SK-N-MC (cell line): Measurements from ENCODE around the gene WASF3.

Experiments
- DNase-seq: peaks from one replicate; pipeline ENCODE4 v3.0.0-alpha.2; 2011; ENCODE audit warnings: low read depth, low spot score
- H3K27ac ChIP-seq: fragments of 200-600 bp; sonication (generic); 2 replicates; pipeline ENCODE4 v1.5.1; 2016; ENCODE audit warnings: mixed run types
- H3K36me3 ChIP-seq: fragments of 200-600 bp; sonication (generic); 2 replicates; pipeline ENCODE4 v1.6.1; 2017; ENCODE audit warnings: antibody characterized with exemption, low read length, mixed read lengths; ENCODE audit not compliant: insufficient read depth
- H3K4me3 ChIP-seq: fragments of 200-600 bp; sonication (generic); 2 replicates; pipeline ENCODE4 v1.5.1; 2016
- H3K9ac ChIP-seq: fragments of 200-600 bp; sonication (generic); 2 replicates; pipeline ENCODE4 v1.8.0; 2017; ENCODE audit warnings: mixed run types, mixed read lengths; ENCODE audit not compliant: insufficient read length
- H3K9me3 ChIP-seq: fragments of 200-600 bp; sonication (generic); 2 replicates; pipeline ENCODE4 v1.6.1; 2017; ENCODE audit warnings: low read depth, mild to moderate bottlenecking, antibody characterized with exemption, low read length, moderate library complexity, mixed read lengths
- EZH2 ChIP-seq: fragments of 200-600 bp; sonication (generic); IDR thresholded peaks from one replicate; pipeline ENCODE4 v1.6.1; 2017; ENCODE audit warnings: antibody characterized with exemption
- FOXP2 ChIP-seq: optimal IDR thresholded peaks from 2 replicates; pipeline ENCODE3; 2011; ENCODE audit warnings: mild to moderate bottlenecking, moderate library complexity; ENCODE audit not compliant: insufficient read depth; ENCODE audit errors: extremely low read length, control extremely low read depth
- POLR2AphosphoS5 ChIP-seq: IDR thresholded peaks from 2 replicates; pipeline ENCODE4 v1.6.1; 2012; ENCODE audit warnings: mild to moderate bottlenecking, low read depth, low read length, borderline replicate concordance

The WASF3 gene

GRCh38 chr13:26599860-26600259 is 42.4 kb downstream of the WASF3 start:
- no peak overlapping the region for H3K4me3 ChIP-seq
- no peaks in the 10 kb centered on the region for H3K36me3 ChIP-seq
- no peak overlapping the region for H3K27ac ChIP-seq
- no peak overlapping the region for H3K9ac ChIP-seq
- no peak for TF ChIP-seq EZH2
- no peak for TF ChIP-seq POLR2AphosphoS5
- no peak for TF ChIP-seq FOXP2
- DNase-seq, result no peak
- no peaks in the 10 kb centered on the region for H3K9me3 ChIP-seq

- TF ChIP-seq POLR2AphosphoS5 (no peak), EZH2 (no peak), FOXP2 (no peak)
- no peak overlapping the region for H3K4me3 ChIP-seq
- no peak for DNase-seq
- H3K36me3 ChIP-seq, result no peaks in the 10 kb centered on the region
- no peak overlapping the region for H3K27ac ChIP-seq
- H3K9me3 ChIP-seq, result no peaks in the 10 kb centered on the region
- H3K9ac ChIP-seq, result no peak overlapping the region
Observed at GRCh38 chr13:26600343-26600742, 42.9 kb downstream of the WASF3 start.

- no peak for TF ChIP-seq POLR2AphosphoS5
- no peak for TF ChIP-seq EZH2
- TF ChIP-seq FOXP2, result no peak
- no peak overlapping the region for H3K27ac ChIP-seq
Observed at GRCh38 chr13:26601669-26602068, 44.2 kb downstream of the WASF3 start.

GRCh38 chr13:26602783-26603182 is 45.3 kb downstream of the WASF3 start:
- Histone ChIP-seq H3K27ac (no peak overlapping the region), H3K9me3 (no peaks in the 10 kb centered on the region), H3K4me3 (no peak overlapping the region), H3K36me3 (no peaks in the 10 kb centered on the region), H3K9ac (no peak overlapping the region)
- TF ChIP-seq EZH2 (no peak), POLR2AphosphoS5 (no peak), FOXP2 (no peak)
- DNase-seq, result no peak

More at GRCh38 chr13:26601669-26602068, 44.2 kb downstream of the WASF3 start:
- H3K9me3 ChIP-seq, result no peaks in the 10 kb centered on the region
- H3K9ac ChIP-seq, result no peak overlapping the region
- DNase-seq, result no peak
- no peaks in the 10 kb centered on the region for H3K36me3 ChIP-seq
- H3K4me3 ChIP-seq, result no peak overlapping the region

GRCh38 chr13:26604784-26605545 is 47.5 kb downstream of the WASF3 start:
- TF ChIP-seq EZH2, result no peak
- TF ChIP-seq FOXP2, result no peak
- no peak for TF ChIP-seq POLR2AphosphoS5
- Histone ChIP-seq H3K27ac (no peak overlapping the region), H3K36me3 (no peaks in the 10 kb centered on the region), H3K4me3 (no peak overlapping the region), H3K9me3 (no peaks in the 10 kb centered on the region), H3K9ac (no peak overlapping the region)
- DNase-seq, result no peak

GRCh38 chr13:26605845-26606244 is 48.4 kb downstream of the WASF3 start:
- no peaks in the 10 kb centered on the region for H3K36me3 ChIP-seq
- H3K9ac ChIP-seq, result no peak overlapping the region
- H3K4me3 ChIP-seq, result no peak overlapping the region
- H3K27ac ChIP-seq, result no peak overlapping the region
- DNase-seq, result no peak
- TF ChIP-seq FOXP2 (no peak), POLR2AphosphoS5 (no peak), EZH2 (no peak)
- no peaks in the 10 kb centered on the region for H3K9me3 ChIP-seq

- TF ChIP-seq EZH2, result no peak
- no peak for TF ChIP-seq POLR2AphosphoS5
- no peak for TF ChIP-seq FOXP2
- Histone ChIP-seq H3K9ac (no peak overlapping the region), H3K27ac (no peak overlapping the region), H3K4me3 (no peak overlapping the region), H3K9me3 (no peaks in the 10 kb centered on the region), H3K36me3 (no peaks in the 10 kb centered on the region)
- DNase-seq, result no peak
Observed at GRCh38 chr13:26606631-26607030, 49.1 kb downstream of the WASF3 start.

GRCh38 chr13:26614721-26615120 is 57.2 kb downstream of the WASF3 start:
- no peak for DNase-seq

GRCh38 chr13:26616126-26616525 is 58.6 kb downstream of the WASF3 start:
- H3K9me3 ChIP-seq, result no peaks in the 10 kb centered on the region
- no peak overlapping the region for H3K27ac ChIP-seq
- no peaks in the 10 kb centered on the region for H3K36me3 ChIP-seq
- TF ChIP-seq FOXP2, result no peak
- no peak for TF ChIP-seq POLR2AphosphoS5
- no peak for TF ChIP-seq EZH2
- no peak for DNase-seq
- H3K9ac ChIP-seq, result no peak overlapping the region
- H3K4me3 ChIP-seq, result no peak overlapping the region

More at GRCh38 chr13:26614721-26615120, 57.2 kb downstream of the WASF3 start:
- TF ChIP-seq EZH2 (no peak), POLR2AphosphoS5 (no peak), FOXP2 (no peak)
- Histone ChIP-seq H3K9me3 (no peaks in the 10 kb centered on the region), H3K36me3 (no peaks in the 10 kb centered on the region), H3K9ac (no peak overlapping the region), H3K27ac (no peak overlapping the region), H3K4me3 (no peak overlapping the region)
